Kidney (tissue), 14 donors: ENCODE data around the gene ABHD16B. TPM values are rescaled to one million over a fixed set of nuclear protein-coding genes. Genes with fewer than 3 reads are reported as not detected.

Experiments used
- DNase-seq, 5 donors: peaks; one replicate each; pipeline ENCODE4 v3.0.0-alpha.2; 2013 to 2020
- FAIRE-seq: peaks from 2 replicates; lab custom pipeline; 2012; peaks lifted over from hg19 to GRCh38; lab: Jason Lieb, UNC
- H3K27ac ChIP-seq, 2 donors: one replicate each; pipeline ENCODE4 v1.7.0; 2013; ENCODE audit warnings: low read depth in 2 of 2, low read length in 2 of 2, inconsistent platforms in 1 of 2
- H3K27me3 ChIP-seq: one replicate; pipeline ENCODE4 v1.7.1; 2013; ENCODE audit warnings: low read length, inconsistent platforms; ENCODE audit not compliant: control insufficient read depth, insufficient read depth
- H3K36me3 ChIP-seq, 3 donors: one replicate each; pipeline versions ENCODE4 v1.7.0 to v1.7.1; 2013; ENCODE audit warnings: low read length in 3 of 3, control low read depth in 1 of 3, inconsistent platforms in 1 of 3; ENCODE audit not compliant: insufficient read depth in 3 of 3, control insufficient read depth in 2 of 3
- H3K4me1 ChIP-seq, 3 donors: one replicate each; pipeline versions ENCODE4 v1.7.0 to v1.7.1; 2013; ENCODE audit warnings: low read length in 3 of 3, inconsistent platforms in 1 of 3, low read depth in 1 of 3; ENCODE audit not compliant: control insufficient read depth in 2 of 3, insufficient read depth in 2 of 3
- H3K4me3 ChIP-seq, 3 donors: one replicate each; pipeline versions ENCODE4 v1.7.0 to v1.8.1; 2013; ENCODE audit warnings: low read length in 3 of 3, control low read depth in 1 of 3, inconsistent platforms in 1 of 3
- H3K9ac ChIP-seq, 3 donors: one replicate each; pipeline versions ENCODE4 v1.7.0 to v1.7.1; 2013; ENCODE audit warnings: low read length in 3 of 3, control low read depth in 1 of 3, inconsistent platforms in 1 of 3
- H3K9me3 ChIP-seq, 3 donors: one replicate each; pipeline versions ENCODE4 v1.7.0 to v1.7.1; 2013; ENCODE audit warnings: low read length in 3 of 3, control low read depth in 1 of 3, inconsistent platforms in 1 of 3; ENCODE audit not compliant: control insufficient read depth in 2 of 3, insufficient read depth in 1 of 3
- CTCF ChIP-seq: IDR thresholded peaks from 3 replicates; pipeline ENCODE4 v1.5.1; 2012; ENCODE audit warnings: mild to moderate bottlenecking, moderate library complexity, borderline replicate concordance; ENCODE audit not compliant: insufficient read depth; ENCODE audit errors: extremely low read depth
- intact Hi-C: fragments of 100-400 bp; cut with DNase I; formaldehyde crosslinking; loops from one replicate; pipeline ENCODE4 v1.11.1; 2022
- polyA plus RNA-seq: library from polyadenylated mRNA; stranded (reverse); fragments of 350-450 nt; fragmentation: Illumina TruSeq; extraction: RNeasy Lipid Tissue Mini Kit (QIAGEN cat#74804); gene quantifications from one replicate; pipeline ENCODE4 v1.2.3, GENCODE V29; 2014; ENCODE audit warnings: low read depth, low replicate concordance; ENCODE audit not compliant: insufficient read depth
- total RNA-seq: library from RNA; stranded (reverse); fragmentation: NEBNext Ultra II Directional; extraction: Animal tissue kit (Norgen Biotek cat#: 25700); gene quantifications from one replicate; pipeline ENCODE4 v1.2.1, GENCODE V29; 2021
- donor health status: control.
- donor health status: control.
- donor health status: control.
- donor health status: control.
- donor health status: control.
- donor health status: DM: yes; HTN: yes; CAD: no.
- donor health status: Normal renal cell carcinoma (clear cell type).

ABHD16B gene
- total and polyA plus RNA-seq, 2 donors from 2014 or later, result not detected

- FAIRE-seq (no peak), DNase-seq (no peak)
- H3K27ac ChIP-seq, result peak overlapping the region; percentile 37 to 80
- no peaks in the 10 kb centered on the region for H3K9me3 ChIP-seq
- peak overlapping the region; percentile 46 to 70 (median 49) for H3K9ac ChIP-seq
- H3K36me3 ChIP-seq, result no peaks in the 10 kb centered on the region
- peak overlapping the region; percentile 73 to 87 (median 81) for H3K4me3 ChIP-seq
- H3K27me3 ChIP-seq, result no peaks in the 10 kb centered on the region
- H3K4me1 ChIP-seq, result peaks cover 0 to 32% (median 9%) of the 10 kb centered on the region in 3 donors
- intact Hi-C loops, result no loop called here
- no peak for TF ChIP-seq CTCF
Measured at GRCh38 chr20:63829603-63829944, 31.7 kb upstream of the ABHD16B start.

- DNase-seq, result peak; percentile 31 to 80 (median 51)
- intact Hi-C loops, result no loop called here
- Histone ChIP-seq H3K9ac (peak overlapping the region; percentile 46 to 70 (median 49)), H3K4me3 (peak overlapping the region; percentile 73 to 87 (median 81)), H3K9me3 (no peaks in the 10 kb centered on the region), H3K27ac (peak overlapping the region; percentile 51 to 80), H3K36me3 (no peaks in the 10 kb centered on the region), H3K27me3 (no peaks in the 10 kb centered on the region), H3K4me1 (peaks cover 0 to 35% (median 9%) of the 10 kb centered on the region in 3 donors)
- no peak for TF ChIP-seq CTCF
- FAIRE-seq, result no peak
Measured at GRCh38 chr20:63829945-63830835, 31.1 kb upstream of the ABHD16B start.

GRCh38 chr20:63830841-63831588, 30.3 kb upstream of the ABHD16B start, which contains the start of gene ZBTB46:
Gene ZBTB46 (minus strand): TSS chr20:63831264. CDS start chr20:63790757, 40,507 bp downstream.
- H3K27me3 ChIP-seq, result no peaks in the 10 kb centered on the region
- H3K36me3 ChIP-seq, result no peaks in the 10 kb centered on the region
- H3K27ac ChIP-seq, result peak within 1 kb of the TSS; percentile 74 to 80
- H3K4me3 ChIP-seq, result peak within 1 kb of the TSS; percentile 73 to 87 (median 81)
- TF ChIP-seq CTCF, result no peak
- peak within 1 kb of the TSS in 1 of 3 donors; percentile 70 for H3K9ac ChIP-seq
- intact Hi-C loops, result no loop called here
- no peaks in the 10 kb centered on the region for H3K9me3 ChIP-seq
- peaks cover 0 to 36% (median 9%) of the 10 kb centered on the region in 3 donors for H3K4me1 ChIP-seq
- peak in 4 of 5 donors; percentile 36 to 79 (median 68) for DNase-seq
- FAIRE-seq, result no peak
